Putamen (tissue), 1 donor: Measurements from ENCODE around the gene RPS26.

Source experiments
- DNase-seq: peaks from one replicate; pipeline ENCODE4 v3.0.0-alpha.2; 2016; ENCODE audit warnings: low spot score

RPS26 gene

DNA sequence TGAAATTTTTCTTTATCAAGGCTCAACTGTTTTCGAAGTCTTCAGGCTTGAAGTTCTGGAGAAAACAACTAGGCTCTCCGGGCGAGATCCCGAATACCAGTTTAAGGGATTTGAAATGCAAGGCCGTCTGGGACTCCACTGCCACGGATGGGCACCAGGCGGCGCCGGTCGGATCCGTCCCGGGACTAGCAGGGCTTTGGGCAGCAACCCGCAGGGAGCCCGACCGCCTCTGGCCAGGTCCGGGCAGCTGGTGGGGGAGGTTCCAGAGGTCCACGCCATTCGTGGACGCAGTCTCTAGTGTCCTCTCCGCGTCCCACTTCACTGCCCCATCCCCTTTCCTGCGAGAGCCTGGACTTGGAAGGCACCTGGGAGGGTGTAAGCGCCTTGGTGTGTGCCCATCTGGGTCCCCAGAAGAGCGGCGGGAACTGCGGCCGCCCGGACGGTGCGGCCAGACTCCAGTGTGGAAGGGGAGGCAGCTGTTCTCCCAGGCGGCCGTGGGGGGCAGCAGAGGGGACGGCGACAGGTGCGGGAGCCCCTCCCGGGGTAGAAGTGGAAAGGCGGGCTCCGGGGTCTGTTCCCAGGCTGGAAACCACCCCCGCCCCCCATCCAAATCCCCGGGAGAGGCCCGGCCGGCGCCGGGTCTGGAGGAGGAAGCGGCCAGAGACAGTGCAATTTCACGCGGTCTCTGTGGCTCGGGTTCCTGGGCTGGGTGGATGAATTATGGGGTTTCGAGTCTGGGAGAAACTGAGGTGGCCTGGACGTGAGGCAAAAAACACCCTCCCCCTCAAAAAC lies 37.4 kb downstream of the RPS26 start:
- DNase-seq = peak; percentile 87

DNA sequence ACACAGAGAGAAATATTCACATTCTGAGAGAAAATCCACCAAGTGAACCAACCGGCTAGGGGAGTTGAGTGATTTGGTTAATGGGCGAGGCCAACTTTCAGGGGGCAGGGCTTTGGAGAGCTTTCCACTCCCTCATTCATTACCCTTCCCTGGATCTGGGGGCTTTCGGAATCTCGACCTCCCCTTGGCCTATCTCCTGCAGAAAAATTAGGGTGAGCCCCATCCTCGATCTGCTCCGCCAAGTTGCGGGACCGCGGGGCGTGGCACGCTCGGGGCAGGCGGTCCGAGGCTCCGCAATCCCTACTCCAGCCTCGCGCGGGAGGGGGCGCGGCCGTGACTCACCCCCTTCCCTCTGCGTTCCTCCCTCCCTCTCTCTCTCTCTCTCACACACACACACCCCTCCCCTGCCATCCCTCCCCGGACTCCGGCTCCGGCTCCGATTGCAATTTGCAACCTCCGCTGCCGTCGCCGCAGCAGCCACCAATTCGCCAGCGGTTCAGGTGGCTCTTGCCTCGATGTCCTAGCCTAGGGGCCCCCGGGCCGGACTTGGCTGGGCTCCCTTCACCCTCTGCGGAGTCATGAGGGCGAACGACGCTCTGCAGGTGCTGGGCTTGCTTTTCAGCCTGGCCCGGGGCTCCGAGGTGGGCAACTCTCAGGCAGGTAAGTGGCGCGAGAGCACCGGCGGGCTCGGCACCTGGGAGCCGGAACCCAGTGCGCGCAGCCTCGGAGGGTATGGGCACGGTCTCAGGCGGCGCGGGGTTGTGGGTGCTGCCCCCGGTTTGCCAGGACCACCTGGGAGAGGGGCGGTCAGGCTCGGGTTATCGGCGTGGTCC lies 38.2 kb downstream of the RPS26 start, which contains the start of gene ERBB3:
TSS of gene ERBB3 (plus strand) at position 443 of the 833 bp plus-strand sequence. CDS start at position 579, 136 bp downstream.
- DNase-seq = peak; percentile 86

DNA sequence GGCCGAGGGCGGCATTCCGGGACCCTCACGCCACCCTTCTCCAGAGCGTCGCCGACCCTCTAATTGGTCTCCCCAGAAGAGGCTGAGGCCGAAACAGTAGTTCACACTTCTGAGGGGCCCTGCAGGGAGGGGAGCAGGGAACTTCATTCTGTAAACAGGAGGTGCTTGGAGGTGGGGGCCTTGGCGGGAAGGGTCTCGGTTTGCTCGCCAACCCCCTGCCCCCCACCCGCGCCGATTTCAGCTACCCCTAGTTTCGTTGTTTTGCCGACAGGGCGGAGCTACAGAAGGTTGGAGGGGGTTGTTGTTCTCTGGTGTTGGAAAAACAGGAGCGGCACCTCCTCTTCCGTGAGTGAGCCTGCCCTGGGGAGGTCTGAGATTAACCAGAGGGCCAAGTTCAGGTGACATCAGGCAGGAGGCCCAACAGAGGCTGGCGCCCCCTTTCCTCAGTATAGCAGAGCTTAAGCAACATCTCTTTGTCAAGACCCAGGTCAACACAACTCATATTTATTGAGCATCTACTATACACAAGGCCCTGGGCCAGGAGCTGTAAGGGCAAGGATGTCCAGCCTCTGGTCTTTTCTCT lies 38.9 kb downstream of the RPS26 start:
- DNase-seq = no peak

DNA sequence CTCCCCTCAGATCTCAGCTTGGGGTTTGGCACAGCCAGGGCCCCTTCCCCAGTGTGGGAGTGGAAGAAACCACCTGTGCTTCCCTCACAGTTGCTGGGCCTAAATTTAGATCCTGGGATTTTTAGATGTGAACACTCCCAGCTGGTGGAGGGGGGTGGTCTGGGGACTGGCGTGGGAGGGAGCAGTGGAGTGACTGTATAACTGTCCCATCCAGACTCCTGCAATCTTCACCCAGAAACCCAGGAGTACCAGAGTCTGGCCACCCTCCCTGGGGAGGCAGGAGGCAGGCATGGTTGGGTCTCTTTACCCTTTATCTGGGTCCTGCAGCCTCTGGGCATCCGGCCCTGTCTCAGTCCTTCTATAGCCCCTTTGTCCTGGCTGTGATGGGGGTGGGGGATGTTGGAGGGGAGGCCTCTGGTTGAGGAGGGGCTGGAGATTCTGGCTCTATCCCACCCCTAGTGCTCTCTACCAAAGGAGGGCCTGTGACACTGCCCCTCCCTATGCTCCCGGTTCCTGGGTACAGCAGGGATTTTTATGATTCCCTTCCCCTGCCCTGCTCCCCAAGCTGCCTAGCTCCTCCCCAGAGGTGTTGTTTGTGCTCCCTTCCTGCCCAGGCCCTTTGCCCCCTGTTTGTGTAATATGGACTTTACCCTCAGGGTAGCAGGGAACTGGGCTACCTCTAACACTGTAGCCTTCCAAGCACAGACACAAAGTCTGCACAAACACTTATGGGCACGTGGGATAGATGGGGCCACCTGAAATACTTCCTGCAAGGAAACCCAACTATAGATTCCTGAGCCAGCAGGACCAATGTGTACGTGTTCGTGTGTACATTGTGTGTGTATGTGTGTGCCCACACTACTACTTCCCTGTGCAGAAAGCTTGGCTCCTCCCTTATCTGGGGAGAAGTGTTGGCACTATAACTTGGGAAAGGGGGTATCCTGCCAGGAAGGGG lies 40.0 kb downstream of the RPS26 start:
- peak; percentile 89 for DNase-seq

DNA sequence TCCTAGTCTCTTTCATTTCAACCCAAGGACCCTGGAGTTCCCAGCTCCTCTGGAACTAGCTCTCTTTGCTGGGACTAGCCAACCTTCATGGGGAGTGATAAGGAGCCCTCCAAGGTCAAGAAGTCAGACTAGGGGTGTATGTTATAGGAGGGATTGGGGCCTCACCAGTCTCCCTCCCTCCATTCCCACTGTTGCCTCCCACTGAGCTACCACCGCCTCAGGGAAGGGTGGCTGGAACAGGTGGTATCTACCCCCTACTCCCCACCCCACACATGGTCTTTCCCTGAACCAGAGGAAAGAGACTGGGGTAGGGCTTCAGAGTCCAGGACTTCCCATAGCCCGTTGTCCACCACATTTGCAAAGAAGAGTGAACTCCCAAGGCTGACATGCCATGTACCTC lies 40.7 kb downstream of the RPS26 start:
- no peak for DNase-seq

DNA sequence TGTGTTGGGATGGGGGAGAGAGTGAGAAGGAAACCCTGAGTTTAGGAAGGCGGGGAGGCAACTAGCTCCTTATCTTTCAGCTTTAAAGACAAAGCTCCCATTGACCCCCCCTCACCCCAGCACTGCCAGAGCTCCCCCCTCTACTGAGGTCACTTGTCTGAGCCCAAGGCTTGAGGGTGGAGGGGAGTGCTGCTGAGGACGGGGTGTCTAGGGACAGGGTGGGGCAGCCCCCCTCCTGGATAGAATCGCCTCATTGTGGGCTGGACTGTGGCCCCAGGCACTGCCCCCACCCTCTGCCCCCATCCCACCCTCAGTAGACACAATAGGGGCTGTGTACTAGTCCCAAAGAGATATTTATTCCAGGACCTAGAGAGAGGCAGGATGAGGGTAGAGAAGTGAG lies 41.2 kb downstream of the RPS26 start:
- DNase-seq = peak; percentile 97

DNA sequence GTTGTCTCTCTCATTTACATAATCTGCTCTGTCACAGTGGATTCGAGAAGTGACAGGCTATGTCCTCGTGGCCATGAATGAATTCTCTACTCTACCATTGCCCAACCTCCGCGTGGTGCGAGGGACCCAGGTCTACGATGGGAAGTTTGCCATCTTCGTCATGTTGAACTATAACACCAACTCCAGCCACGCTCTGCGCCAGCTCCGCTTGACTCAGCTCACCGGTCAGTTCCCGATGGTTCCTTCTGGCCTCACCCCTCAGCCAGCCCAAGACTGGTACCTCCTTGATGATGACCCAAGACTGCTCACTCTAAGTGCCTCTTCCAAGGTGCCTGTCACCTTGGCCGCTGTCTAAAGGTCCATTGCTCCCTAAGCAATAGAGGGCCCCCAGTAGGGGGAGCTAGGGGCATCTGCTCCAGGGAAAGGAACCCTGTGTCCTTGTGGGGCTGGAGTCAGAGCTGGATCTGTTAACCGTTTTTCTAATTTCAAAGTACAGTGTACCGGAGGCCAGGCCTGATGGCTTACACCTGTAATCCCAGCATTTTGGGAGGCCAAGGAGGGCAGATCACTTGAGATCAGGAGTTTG lies 43.3 kb downstream of the RPS26 start:
- DNase-seq = no peak

DNA sequence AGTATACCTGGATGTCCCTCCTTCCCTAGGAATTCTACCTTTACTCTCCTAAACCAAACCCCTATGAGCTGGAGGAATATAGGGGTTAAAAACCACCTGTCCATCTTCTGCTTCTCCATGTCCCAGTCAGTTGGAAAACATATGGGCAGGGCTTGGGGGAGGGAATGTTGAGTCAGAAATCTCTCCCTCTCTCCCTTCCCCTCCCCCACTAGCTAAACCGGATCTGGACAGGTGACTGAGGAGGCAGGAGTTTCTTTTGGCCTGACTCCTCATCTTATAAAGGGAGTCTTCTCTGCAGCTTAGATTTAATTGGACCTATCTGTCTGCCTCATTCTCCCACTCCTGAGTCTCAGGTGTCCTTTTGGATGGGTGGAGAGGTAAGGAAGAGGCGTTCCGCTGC lies 44.4 kb downstream of the RPS26 start:
- no peak for DNase-seq

DNA sequence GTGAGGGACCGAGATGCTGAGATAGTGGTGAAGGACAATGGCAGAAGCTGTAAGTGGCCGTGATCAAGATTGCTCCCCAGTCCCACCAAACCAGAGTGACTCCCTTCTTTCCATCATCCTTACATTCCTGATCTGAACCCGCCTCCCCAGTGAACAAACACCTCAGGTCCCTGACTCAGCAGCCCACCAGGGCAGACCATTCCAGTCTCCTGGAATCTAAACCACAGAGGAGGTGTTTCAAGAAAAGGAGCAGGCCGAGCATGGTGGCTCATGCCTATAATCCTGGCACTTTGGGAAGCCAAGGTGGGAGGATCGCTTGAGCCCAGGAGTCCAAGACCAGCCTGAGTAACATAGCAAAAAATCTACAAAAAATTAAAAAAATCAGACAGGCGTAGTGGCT lies 44.9 kb downstream of the RPS26 start:
- no peak for DNase-seq

DNA sequence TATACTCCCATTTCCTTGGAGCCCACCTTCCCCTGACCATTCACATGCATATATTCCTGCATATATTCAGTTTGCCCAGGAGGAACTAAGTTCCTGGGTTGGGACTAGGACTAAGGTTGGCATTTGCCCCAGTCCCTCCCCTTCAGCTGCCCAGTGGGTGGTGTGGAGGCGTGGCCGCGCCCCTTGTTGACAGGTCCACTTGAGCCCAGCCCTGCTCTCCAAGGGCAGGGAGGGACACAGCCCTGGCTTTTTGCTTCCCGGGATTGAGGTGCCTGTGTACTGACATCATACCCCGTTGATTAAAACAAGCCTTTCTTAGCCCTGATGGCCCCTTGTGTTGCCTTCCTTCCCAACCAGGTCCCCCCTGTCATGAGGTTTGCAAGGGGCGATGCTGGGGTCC lies 45.5 kb downstream of the RPS26 start:
- no peak for DNase-seq
